SH-SY5Y (cell line): Measurements from ENCODE around the gene CTBP2.

Experiments used
- GATA2 ChIP-seq: IDR thresholded peaks from 2 replicates; pipeline ENCODE4 v1.6.1; 2011; ENCODE audit warnings: mild to moderate bottlenecking, low read depth, low read length
- GATA3 ChIP-seq: IDR thresholded peaks from 2 replicates; pipeline ENCODE4 v1.6.1; 2011; ENCODE audit warnings: low read depth, mild to moderate bottlenecking, low read length, moderate library complexity

- TF ChIP-seq GATA2, result no peak
- TF ChIP-seq GATA3, result no peak
Measured at GRCh38 chr10:124974131-124974530, 186.2 kb downstream of the CTBP2 start.
